GM19351 (cell line): ENCODE results near the gene TLR4.

ENCODE experiments used
- ATAC-seq: cut with Tn5 transposase; IDR thresholded peaks from one replicate; pipeline ENCODE4 v1.9.1; 2021; ENCODE audit warnings: mild to moderate bottlenecking, moderate library complexity; ENCODE audit not compliant: unreplicated experiment

The TLR4 gene

DNA sequence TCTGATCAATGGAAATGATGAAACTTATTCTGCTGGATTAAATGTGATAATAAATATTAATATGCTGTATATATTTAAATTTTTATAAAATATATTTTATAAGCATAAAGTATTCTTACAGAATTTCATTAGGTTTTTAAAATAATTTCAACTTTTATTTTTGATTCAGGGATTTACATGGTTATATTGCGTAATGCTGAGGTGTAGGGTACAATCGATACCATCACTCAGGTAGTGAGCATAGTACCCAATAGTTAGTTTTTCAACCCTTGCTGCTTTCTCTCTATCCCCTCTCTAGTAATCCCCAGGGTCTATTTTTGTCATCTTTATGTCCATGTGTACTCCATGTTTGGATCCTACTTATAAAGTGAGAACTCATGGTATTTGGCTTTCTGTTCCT, 5.7 kb downstream of the TLR4 start:
- no peak for ATAC-seq

DNA sequence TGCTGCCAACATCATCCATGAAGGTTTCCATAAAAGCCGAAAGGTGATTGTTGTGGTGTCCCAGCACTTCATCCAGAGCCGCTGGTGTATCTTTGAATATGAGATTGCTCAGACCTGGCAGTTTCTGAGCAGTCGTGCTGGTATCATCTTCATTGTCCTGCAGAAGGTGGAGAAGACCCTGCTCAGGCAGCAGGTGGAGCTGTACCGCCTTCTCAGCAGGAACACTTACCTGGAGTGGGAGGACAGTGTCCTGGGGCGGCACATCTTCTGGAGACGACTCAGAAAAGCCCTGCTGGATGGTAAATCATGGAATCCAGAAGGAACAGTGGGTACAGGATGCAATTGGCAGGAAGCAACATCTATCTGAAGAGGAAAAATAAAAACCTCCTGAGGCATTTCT, 10.1 kb downstream of the TLR4 start:
- ATAC-seq, result no peak

DNA sequence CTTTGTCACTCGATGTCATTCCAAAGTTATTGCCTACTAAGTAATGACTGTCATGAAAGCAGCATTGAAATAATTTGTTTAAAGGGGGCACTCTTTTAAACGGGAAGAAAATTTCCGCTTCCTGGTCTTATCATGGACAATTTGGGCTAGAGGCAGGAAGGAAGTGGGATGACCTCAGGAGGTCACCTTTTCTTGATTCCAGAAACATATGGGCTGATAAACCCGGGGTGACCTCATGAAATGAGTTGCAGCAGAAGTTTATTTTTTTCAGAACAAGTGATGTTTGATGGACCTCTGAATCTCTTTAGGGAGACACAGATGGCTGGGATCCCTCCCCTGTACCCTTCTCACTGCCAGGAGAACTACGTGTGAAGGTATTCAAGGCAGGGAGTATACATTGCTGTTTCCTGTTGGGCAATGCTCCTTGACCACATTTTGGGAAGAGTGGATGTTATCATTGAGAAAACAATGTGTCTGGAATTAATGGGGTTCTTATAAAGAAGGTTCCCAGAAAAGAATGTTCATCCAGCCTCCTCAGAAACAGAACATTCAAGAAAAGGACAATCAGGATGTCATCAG, 11.3 kb downstream of the TLR4 start:
- no peak for ATAC-seq

DNA sequence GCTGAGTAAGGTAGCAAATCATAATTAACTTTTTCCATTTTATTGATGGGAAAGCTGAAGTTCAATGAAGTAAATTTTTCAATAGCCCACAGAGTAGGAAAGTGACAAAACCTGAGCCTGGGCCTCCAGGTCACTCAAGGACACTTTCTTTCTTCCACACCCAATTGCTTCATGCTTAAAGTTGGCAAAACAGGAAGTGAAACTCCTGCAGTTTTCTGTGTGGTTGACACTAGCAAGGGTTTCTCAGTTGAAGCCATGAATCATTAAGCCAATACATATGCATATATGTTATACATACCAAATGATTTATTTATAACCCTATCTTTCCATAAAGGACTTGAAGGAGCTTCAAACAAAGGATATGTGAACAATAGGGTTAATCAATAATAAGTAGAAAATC, 13.9 kb downstream of the TLR4 start:
- peak; percentile 99 for ATAC-seq

DNA sequence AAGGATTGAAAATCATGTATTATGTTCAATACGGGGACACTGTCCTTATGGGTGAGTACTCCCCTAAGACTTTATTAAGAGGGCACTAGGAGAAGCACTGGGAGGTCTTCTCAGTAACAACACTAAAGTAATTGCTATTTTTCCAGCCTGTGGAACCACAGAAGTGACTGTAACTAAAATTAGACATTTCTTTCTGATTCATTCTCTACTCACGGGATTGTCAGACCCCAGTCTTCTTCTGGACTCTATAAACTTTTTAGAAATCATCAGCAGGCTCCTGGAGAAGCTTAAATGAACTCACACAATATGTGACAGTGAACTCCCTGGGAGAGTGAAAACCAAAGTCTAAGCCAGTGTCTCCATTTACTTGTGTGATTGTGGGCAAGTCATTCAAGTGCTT, 14.5 kb downstream of the TLR4 start:
- ATAC-seq, result peak; percentile 12

DNA sequence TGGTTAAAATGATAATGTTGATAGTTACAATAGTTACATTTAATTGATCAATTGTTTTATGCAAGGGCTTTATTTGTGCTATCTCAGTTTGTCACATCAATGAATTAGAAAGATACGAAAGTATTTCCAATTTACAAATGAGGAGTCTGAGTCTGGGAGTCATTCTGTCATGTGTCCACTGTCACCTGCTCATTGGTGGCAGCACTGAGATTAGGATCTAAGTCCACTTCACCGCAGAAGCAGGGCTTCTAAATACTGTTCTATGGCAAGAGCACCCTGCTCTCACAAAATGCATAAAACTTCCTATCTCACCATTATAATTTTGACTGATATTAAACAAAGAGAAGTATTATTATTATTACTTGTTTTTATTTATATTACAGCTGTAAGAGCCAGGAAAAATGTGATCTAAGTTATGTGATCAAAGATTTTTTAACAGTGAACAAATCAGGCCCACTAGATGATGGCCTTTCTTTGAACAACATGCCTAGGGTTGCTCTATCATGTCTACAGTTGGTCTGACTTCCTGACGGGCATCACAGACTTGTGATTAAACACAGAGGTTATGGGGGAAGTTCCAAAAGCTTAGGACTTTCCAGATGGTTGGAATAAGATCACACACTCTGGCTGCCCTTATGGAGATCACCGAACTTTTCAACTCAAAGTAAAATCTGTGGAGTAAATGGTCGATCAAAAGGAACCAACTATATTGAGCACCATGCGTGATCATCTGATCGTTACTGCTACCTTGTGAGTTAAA, 15.1 kb downstream of the TLR4 start:
- no peak for ATAC-seq

DNA sequence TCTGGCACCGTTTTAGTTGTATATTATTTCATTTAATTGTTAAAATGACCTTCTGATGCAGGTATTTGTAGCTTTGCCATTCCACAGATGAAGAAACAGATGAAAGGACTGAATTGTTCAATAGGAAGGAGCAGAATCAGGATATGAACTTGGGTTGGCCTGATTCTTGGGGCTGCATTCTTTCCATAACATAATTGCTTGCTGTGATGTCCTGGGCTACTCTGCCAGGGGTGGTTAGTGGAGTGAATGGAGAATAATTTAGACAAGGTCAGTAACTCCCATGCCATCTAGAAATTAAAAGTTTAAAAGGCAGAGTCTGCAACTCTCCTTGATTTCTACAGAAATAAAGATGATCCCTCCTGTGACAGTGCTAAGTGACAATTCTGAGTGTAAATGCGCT, 15.9 kb downstream of the TLR4 start:
- no peak for ATAC-seq

DNA sequence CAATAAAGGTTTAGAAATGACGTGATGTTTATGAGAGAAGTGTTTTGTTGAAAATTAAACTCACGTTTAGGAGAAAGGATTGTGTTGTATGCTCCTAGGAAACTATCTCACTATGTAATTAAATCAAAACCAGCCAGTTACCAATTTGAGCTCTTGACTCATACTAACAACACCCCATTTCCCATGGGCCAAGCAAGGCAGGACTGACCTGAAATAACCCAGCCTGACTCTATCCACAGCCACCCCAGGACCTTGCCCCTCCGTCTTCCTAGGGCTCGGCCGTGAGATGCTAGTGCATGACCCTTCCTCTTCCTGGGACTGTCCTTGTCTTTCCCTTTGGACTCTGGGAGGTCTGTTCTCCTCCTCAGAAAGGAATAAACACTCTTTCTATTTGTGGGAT, 16.4 kb downstream of the TLR4 start:
- no peak for ATAC-seq

DNA sequence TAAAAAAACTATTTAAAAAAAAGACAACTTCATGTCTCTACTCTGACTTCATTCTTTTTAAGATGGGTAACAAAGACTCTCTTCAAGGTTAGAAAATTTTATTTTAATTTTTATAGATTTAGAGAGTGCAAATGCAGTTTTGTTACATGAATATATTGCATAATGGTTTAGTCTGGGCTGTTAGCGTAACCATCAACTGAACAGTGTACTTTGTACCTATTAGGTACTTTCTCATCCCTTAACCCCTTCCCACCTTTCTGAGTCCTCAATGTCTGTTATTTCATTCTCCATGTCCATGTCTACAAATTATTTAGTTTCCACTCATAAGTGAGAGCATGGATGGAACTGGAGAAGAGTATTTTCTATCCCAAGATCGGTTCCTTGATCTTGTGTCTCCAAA, 16.8 kb downstream of the TLR4 start:
- ATAC-seq, result no peak

DNA sequence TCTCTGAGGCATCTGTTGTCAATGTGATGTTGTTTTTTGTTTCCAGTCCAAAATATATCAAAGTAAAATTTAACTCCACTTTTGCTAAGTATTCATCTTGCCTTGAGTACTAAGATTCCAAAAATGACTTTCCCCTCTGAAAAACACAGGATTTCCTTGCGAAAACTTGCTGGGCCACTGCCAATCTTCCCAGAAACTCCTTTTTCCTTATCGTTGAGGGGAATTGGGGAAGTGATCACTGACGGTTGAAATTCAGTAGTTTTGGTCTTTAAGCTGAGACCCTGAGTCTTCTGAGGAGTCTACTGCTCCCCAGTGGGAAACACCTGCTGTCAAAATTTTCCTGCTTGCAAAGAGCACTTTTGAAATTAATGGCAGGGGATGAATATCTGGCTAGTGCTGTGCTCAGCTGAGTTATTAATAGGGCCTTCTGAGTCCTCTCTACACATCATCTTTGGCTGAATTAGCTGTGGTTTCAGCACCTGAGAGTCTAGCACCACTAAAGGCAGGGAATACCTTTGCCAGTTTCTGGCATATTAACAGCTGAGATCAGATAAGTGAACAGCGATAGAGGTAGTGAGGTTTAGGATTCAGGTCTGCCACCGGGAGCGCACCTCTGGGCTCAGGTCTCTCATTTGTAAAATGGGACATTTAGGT, 18.0 kb downstream of the TLR4 start:
- no peak for ATAC-seq

DNA sequence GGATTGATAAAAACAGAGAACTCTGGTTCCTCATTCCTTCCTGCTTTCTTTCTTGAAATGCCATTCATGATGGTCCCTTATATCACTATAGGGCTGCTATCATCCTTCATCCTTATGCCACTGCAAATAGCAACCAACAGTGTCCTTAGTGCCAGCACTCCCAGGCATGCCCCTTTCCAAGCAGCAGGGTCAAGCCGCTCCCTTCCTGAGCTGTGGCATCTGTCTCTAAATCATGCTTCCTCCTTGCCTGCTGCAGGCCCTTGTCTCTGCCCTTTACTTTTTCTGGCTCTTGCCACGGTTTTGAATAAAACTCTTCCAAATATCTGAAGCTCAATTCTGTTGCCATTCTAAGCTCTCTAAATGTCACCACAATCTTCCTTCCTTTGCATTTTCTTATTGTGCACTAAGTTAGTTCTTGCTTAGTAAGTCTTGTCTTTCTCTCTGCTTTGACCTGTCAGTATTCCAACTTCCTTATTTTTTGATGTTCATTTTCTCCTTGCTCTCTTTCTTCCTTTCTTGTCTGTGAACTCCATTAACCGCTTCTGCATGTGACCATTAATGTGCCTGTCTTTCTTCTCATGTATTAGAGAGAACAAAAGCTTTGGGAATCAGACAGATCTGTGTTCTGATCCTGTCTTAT, 19.9 kb downstream of the TLR4 start:
- ATAC-seq, result no peak

DNA sequence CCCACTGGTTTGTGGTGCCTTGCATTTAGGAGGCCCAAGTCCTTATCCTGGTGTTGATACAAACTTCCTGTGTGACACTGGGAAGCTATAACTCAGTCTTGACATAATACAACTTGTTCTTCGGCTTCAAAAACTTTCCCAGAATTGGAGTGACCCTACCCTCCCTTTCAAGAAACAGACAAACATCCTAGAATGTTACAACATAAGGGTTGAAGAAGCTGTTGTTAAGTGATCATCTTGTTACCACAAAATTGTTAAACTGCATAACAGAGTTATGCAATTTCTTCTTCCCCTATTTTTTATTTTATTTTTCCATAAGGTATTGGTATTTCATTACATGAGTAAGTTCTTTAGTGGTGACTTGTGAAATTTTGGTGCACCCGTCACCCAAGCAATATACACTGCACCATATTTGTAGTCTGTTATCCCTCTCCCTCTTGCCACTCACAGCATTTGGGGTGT, 21.3 kb downstream of the TLR4 start:
- ATAC-seq, result no peak

DNA sequence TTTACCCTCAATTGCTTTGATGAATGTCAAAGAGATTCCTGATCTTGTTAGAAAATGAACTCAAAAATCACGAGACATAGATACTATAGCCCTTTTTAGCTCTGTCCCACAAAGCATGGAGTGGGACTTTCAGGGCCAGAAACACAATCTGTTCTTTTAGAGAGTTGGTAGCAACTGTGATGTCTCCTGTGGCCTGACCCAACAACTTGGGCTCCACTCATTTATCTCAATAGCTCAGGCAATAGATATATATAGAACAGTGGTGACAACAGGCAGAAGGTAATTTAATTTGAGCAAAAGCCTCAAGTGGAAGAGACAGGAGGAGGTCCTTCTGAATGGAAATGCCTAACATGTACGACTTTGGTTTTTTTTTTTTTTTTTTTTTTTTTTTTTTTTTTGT, 25.2 kb downstream of the TLR4 start:
- ATAC-seq, result no peak

DNA sequence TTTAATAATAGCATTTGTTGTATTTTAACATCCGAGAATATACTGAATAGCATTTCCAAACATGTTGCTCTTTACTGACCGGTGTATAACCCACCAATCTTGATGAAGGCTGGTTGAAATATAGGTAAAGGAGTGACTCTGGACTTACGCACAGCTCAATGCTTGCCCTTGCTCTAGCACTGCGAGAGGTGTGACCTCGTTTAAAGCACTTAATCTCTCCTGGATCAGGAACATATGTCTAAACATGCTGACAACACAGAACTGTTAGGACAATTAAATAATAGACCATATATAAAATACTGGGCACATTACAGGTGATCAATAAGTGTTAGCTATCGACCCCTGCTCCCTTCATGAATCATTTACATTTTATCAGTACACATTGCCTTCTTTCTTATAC, 28.3 kb downstream of the TLR4 start:
- ATAC-seq, result no peak

DNA sequence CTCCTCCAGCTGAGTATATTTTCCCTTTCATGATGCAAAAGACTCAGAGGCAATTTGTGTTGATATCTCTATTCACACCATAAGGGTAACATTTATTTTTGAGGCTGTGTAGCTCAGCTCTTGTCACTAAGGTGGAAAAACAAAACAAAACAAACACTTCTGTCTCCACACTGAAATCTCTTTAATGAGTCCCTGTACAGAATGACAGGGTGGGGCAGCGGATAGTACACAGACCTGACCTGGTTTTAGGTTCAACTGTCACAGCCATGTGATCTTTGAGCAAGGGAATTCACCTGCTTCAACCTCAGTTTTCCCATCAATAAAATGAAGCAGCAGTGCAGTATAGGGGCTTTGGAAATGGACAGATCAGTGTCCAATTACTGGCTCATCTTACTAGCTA, 29.3 kb downstream of the TLR4 start:
- no peak for ATAC-seq

DNA sequence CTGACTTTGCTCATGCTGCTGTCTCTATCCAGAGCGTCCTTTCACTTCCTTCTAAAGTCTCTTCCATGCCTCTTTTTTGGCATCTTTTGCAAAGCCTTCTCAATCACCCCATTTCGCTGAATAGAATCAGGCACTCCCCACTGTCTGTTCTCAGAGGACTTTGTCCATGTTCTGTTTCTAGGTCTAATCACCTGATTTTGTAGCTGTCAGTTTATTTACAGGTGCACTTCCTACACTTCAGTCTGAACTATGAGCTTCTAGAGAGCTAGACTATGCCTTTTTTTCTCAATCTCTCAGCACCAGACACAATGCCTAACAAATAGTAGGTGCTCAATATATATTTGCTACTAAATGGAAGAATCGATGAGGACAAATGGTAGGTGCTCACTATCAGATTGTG, 29.9 kb downstream of the TLR4 start:
- no peak for ATAC-seq

DNA sequence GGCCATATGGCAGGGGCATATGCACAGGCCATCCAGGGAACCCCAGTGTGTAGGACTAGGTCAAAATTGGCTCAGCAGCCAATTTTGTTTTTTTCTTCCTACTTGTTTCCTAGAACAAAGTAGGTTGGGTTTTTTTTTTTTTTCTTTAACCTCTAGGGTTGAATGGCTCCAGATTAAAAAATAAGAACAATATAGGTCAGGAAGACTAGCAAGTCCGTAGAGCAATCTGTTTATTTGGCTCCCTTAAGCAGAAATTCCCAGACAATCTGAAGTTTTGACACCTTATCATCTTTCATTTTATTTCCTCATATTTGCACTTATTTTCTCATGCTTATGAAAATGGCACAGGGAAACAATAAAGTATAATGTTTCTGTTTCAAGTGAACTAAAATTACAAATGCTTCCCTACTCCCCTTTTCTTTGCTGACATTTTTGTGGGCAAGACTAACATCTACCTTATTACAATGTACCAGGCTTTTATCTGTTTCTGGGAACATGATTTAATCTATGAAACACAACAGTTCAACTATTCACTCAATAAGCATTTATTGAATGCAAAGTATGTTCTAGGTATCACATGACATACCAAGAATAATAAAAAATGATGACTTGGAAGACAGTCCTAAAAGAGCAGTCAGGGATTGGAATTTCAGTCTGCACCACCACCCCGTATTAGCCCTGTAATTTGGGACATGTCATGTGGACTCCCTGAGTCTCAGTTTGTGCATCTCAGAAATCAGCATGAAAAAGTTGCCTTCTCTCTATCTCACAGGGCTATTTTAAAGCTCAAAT, 30.5 kb downstream of the TLR4 start:
- ATAC-seq, result no peak

DNA sequence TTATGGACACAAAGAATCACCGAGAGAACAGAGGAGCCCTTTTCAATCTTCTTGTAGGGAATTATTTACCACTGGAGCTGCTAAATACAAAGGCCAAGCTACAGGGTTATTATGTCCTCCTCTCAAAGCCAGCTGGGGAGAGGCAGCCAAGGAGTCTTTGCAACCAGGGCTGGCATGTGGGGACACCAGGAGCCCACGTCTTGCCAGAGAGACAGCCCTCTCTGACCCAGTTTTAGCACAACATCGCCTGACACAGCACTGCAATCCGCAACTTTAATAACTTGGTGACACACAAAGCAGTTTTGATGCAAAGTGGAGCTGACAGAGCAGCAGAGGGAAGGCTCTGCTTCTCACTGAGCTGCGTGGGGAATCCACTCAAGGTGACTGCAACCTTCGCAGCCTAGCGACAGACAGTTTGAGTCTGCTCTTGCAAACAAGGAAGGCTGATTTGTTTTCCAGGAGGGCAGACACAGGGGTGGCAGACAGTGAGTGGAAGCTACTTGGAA, 33.6 kb downstream of the TLR4 start:
- ATAC-seq, result no peak

DNA sequence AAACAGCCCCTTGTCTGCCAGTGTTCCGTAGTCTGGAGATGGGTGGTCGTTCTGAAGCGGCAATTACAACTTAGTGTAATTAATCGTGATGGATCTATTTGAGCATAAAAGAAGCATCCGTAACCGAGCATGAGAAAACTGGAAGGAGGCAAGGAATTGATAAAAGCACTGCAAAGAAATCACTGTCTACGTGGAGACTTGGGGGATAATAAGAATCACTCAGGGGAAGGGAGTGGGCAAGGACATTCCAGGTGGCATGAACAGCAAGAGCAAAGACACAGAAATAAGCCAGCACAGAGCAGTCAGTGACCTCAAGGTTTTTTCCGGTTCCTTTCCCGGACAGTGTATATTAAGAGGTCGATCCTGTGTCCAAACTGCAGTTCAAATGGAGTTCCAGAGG, 35.0 kb downstream of the TLR4 start:
- ATAC-seq, result no peak

DNA sequence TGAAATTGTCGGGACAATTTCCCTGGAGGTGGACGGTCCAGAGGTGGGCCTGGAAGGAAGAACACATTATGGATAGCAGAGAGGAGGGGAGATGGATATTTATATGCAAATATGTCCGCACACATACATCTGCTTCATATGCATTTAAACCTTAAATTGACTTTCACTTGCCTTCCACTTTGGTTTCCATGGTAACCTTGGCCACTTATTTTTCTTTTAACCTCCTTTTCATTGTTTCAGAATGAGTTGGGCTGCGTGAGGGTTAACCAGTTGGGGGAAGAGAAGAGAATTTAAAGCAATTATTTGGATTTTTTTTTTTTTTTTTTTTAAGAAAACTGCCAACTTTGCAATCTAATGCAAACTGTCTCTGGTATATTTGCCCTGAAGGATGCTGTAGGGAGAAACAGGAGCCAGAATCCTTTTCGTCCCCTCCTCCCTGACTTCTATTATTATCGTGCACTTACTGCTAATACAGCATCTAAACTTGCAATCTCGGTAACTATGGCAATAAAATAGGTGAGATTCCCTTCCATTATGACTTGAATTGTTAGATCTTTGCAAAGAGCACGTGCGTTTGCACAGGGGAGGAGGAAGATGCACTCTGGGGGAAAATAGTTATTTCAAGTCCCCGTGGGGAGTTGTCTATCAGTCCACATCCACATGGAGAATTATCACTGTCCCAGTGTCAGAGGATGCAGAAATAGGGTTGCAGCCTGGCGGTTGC, 35.6 kb downstream of the TLR4 start:
- no peak for ATAC-seq
